IMR-90 (cell line): Measurements from ENCODE around the gene NUP58. TPM values are rescaled to one million over a fixed set of nuclear protein-coding genes. Genes with fewer than 3 reads are reported as not detected.

ENCODE experiments used
- ATAC-seq: fragments of 200-7000 bp; cut with Tn5 transposase; 2 replicates; pipeline ENCODE4 v1.9.1; 2020; ENCODE audit warnings: low read depth, mild to moderate bottlenecking, moderate library complexity
- BruUV-seq: library from RNA; stranded (reverse); fragments of 400-500 nt; replicated peaks from 2 replicates; lab custom pipeline; 2021; lab: Mats Ljungman, UMichigan
- CTCF ChIA-PET: fragments of 300-600 bp; formaldehyde crosslinking; extraction: SDS; loops from one replicate; lab custom pipeline; 2021; ENCODE audit warnings: antibody characterized with exemption; lab: Yijun Ruan, JAX
- POLR2A ChIA-PET: fragments of 300-600 bp; sonication (Branson Sonifier 250); formaldehyde crosslinking; loops from one replicate; lab custom pipeline; 2022; ENCODE audit warnings: antibody characterized with exemption; ENCODE audit not compliant: unreplicated experiment; lab: Charles Lee
- DNase-seq: peaks from one replicate; pipeline ENCODE4 v3.0.0; 2013
- H2AFZ ChIP-seq: replicated peaks from 2 replicates; pipeline ENCODE3; 2013; ENCODE audit warnings: low read length, mild to moderate bottlenecking; ENCODE audit not compliant: poor library complexity
- H2AK5ac ChIP-seq: 2 replicates; pipeline ENCODE4 v1.6.1; 2013; ENCODE audit warnings: low read depth, low read length, inconsistent platforms
- H2AK9ac ChIP-seq: replicated peaks from 2 replicates; pipeline ENCODE3; 2013; ENCODE audit warnings: mild to moderate bottlenecking, low read depth, low read length, moderate library complexity; ENCODE audit not compliant: poor library complexity
- H2BK120ac ChIP-seq: 2 replicates; pipeline ENCODE4 v1.6.1; 2013; ENCODE audit warnings: low read depth, low read length, inconsistent platforms
- H2BK15ac ChIP-seq: 3 replicates; pipeline ENCODE4 v1.6.1; 2013; ENCODE audit warnings: low read depth, low read length, inconsistent platforms
- H2BK20ac ChIP-seq: 2 replicates; pipeline ENCODE4 v1.6.1; 2013; ENCODE audit warnings: low read depth, mild to moderate bottlenecking, inconsistent platforms, low read length, moderate library complexity
- H2BK5ac ChIP-seq: 2 replicates; pipeline ENCODE4 v1.6.1; 2013; ENCODE audit warnings: mild to moderate bottlenecking, low read depth, low read length, inconsistent platforms; ENCODE audit not compliant: poor library complexity, severe bottlenecking
- H3K14ac ChIP-seq: replicated peaks from 2 replicates; pipeline ENCODE4 v1.6.1; 2013; ENCODE audit warnings: low read depth, low read length, inconsistent platforms
- H3K18ac ChIP-seq: 2 replicates; pipeline ENCODE4 v1.6.1; 2013; ENCODE audit warnings: low read depth, low read length, control low read depth
- H3K23ac ChIP-seq: 2 replicates; pipeline ENCODE4 v1.6.1; 2013; ENCODE audit warnings: low read depth, low read length, inconsistent platforms
- H3K27ac ChIP-seq: 2 replicates; pipeline ENCODE4 v1.5.1; 2013; ENCODE audit warnings: mild to moderate bottlenecking, control low read depth, low read length; ENCODE audit not compliant: insufficient read depth
- H3K27me3 ChIP-seq: 2 replicates; pipeline ENCODE4 v1.6.1; 2013; ENCODE audit warnings: low read length; ENCODE audit not compliant: control insufficient read depth, insufficient read depth
- H3K36me3 ChIP-seq: 2 replicates; pipeline ENCODE4 v1.6.1; 2013; ENCODE audit warnings: low read length, mixed read lengths; ENCODE audit not compliant: control insufficient read depth, insufficient read depth
- H3K4ac ChIP-seq: 2 replicates; pipeline ENCODE4 v1.6.1; 2013; ENCODE audit warnings: low read depth, low read length, inconsistent platforms
- H3K4me1 ChIP-seq: 2 replicates; pipeline ENCODE4 v1.6.1; 2013; ENCODE audit warnings: low read length, mixed read lengths; ENCODE audit not compliant: control insufficient read depth, insufficient read depth
- H3K4me2 ChIP-seq: 2 replicates; pipeline ENCODE4 v1.6.1; 2013; ENCODE audit warnings: low read depth, mild to moderate bottlenecking, control low read depth, low read length, moderate library complexity
- H3K4me3 ChIP-seq: 2 replicates; pipeline ENCODE4 v1.5.1; 2013; ENCODE audit warnings: low read depth, mild to moderate bottlenecking, control low read depth, low read length, moderate library complexity; ENCODE audit not compliant: insufficient read depth
- H3K56ac ChIP-seq: 2 replicates; pipeline ENCODE4 v1.6.1; 2013; ENCODE audit warnings: low read length, inconsistent platforms; ENCODE audit not compliant: insufficient read depth; ENCODE audit errors: extremely low read depth
- H3K79me1 ChIP-seq, 2 experiments: 2 replicates each; pipeline ENCODE4 v1.6.1; 2013; ENCODE audit warnings: low read length in 2 of 2, inconsistent platforms in 1 of 2, low read depth in 1 of 2
- H3K9ac ChIP-seq: 2 replicates; pipeline ENCODE4 v1.6.1; 2013; ENCODE audit warnings: low read depth, low read length, control low read depth
- H3K9me1 ChIP-seq: 2 replicates; pipeline ENCODE4 v1.6.1; 2013; ENCODE audit warnings: low read length, inconsistent platforms; ENCODE audit not compliant: insufficient read depth
- H3K9me3 ChIP-seq: 2 replicates; pipeline ENCODE4 v1.6.1; 2013; ENCODE audit warnings: low read length; ENCODE audit not compliant: control insufficient read depth, insufficient read depth
- H4K20me1 ChIP-seq: 2 replicates; pipeline ENCODE4 v1.6.1; 2013; ENCODE audit warnings: low read length, inconsistent platforms; ENCODE audit not compliant: insufficient read depth
- H4K5ac ChIP-seq: 2 replicates; pipeline ENCODE4 v1.6.1; 2013; ENCODE audit warnings: mild to moderate bottlenecking, low read depth, low read length, control low read depth
- H4K8ac ChIP-seq, 2 experiments: 2 replicates each; pipeline ENCODE4 v1.6.1; 2013; ENCODE audit warnings: low read depth in 2 of 2, low read length in 2 of 2, control low read depth in 1 of 2, inconsistent platforms in 1 of 2
- H4K91ac ChIP-seq: 2 replicates; pipeline ENCODE4 v1.6.1; 2013; ENCODE audit warnings: low read depth, low read length, inconsistent platforms; ENCODE audit not compliant: insufficient read depth
- BHLHE40 ChIP-seq: fragments of 150-350 bp; IDR thresholded peaks from 2 replicates; pipeline ENCODE4 v1.6.1; 2016; ENCODE audit warnings: mild to moderate bottlenecking, low read depth, low read length
- CHD1 ChIP-seq: IDR thresholded peaks from 2 replicates; pipeline ENCODE4 v1.6.1; 2012; ENCODE audit warnings: low read depth, low read length, improper control_type of control experiment
- CTCF ChIP-seq: conservative IDR thresholded peaks from 2 replicates; pipeline ENCODE4 v1.5.1; 2012; ENCODE audit warnings: mild to moderate bottlenecking, low read depth, low read length, improper control_type of control experiment
- ELK1 ChIP-seq: fragments of 150-350 bp; IDR thresholded peaks from 2 replicates; pipeline ENCODE4 v1.6.1; 2016; ENCODE audit warnings: low read depth, mild to moderate bottlenecking, low read length, moderate library complexity, borderline replicate concordance
- NFE2L2 ChIP-seq: fragments of 150-350 bp; IDR thresholded peaks from 2 replicates; pipeline ENCODE4 v1.6.1; 2016; ENCODE audit warnings: low read depth, mild to moderate bottlenecking, low read length
- RAD21 ChIP-seq: IDR thresholded peaks from 2 replicates; pipeline ENCODE4 v1.6.1; 2012; ENCODE audit warnings: low read length, improper control_type of control experiment
- RCOR1 ChIP-seq: IDR thresholded peaks from 2 replicates; pipeline ENCODE4 v1.6.1; 2012; ENCODE audit warnings: mild to moderate bottlenecking, low read length, improper control_type of control experiment; ENCODE audit not compliant: insufficient replicate concordance
- RFX5 ChIP-seq: IDR thresholded peaks from 2 replicates; pipeline ENCODE4 v1.8.0; 2012; ENCODE audit warnings: low read depth, mild to moderate bottlenecking, low read length, moderate library complexity
- SMC3 ChIP-seq: fragments of 150-350 bp; IDR thresholded peaks from 2 replicates; pipeline ENCODE4 v1.6.1; 2016; ENCODE audit warnings: low read depth, mild to moderate bottlenecking, antibody characterized with exemption, low read length, moderate library complexity
- WGBS, 2 experiments: methylation state at CpG; one replicate each; pipeline versions ENCODE4 v1.1.5 to v1.1.7; 2013; ENCODE audit warnings: missing lambda C conversion rate in 2 of 2; ENCODE audit not compliant: insufficient read length in 1 of 2; ENCODE audit errors: extremely low coverage in 2 of 2; 5-methylcytosine and 5-hydroxymethylcytosine counted together
- dilution Hi-C: fragments of 300-500 bp; cut with HindIII; formaldehyde crosslinking; loops from one replicate; pipeline ENCODE4 v1.14.3; 2018; ENCODE audit warnings: low sequenced_read_pairs; ENCODE audit not compliant: unreplicated experiment
- in situ Hi-C: fragments of 300-500 bp; cut with MboI; formaldehyde crosslinking; loops from 3 replicates; pipeline ENCODE4 v1.14.3; 2019; ENCODE audit warnings: low sequenced_read_pairs, inconsistent platforms, mixed read lengths
- intact Hi-C: fragments of 100-400 bp; cut with micrococcal nuclease; formaldehyde crosslinking; loops from 2 replicates; pipeline ENCODE4 v1.10.0; 2022
- polyA plus RNA-seq, 3 experiments: library from polyadenylated mRNA; depleted of rRNA; stranded (reverse); fragments of >200 nt; gene quantifications; 2 replicates each; pipeline ENCODE4 v1.2.3, GENCODE V29; 2012; ENCODE audit warnings: low replicate concordance in 1 of 3
- total RNA-seq: library from RNA; depleted of rRNA; stranded (reverse); fragments of >200 nt; gene quantifications from 2 replicates; pipeline ENCODE4 v1.2.3, GENCODE V29; 2012

NUP58 gene
- total and polyA plus RNA-seq, 2 of the 4 experiments (the other 2 are of a cell fraction) = 29.7 to 50.7 TPM

- Histone ChIP-seq H3K18ac (no peak overlapping the region), H4K91ac (no peak overlapping the region), H2BK15ac (no peak overlapping the region), H4K8ac (no peak overlapping the region), H3K4me2 (no peak overlapping the region), H3K4me1 (no peaks in the 10 kb centered on the region), H3K79me1 (no peaks in the 10 kb centered on the region), H2BK5ac (no peak overlapping the region), H2AK9ac (no peak overlapping the region), H3K14ac (no peak overlapping the region), H3K27ac (no peak overlapping the region), H3K4me3 (no peak overlapping the region), H3K36me3 (no peaks in the 10 kb centered on the region), H3K27me3 (peaks cover 46% of the 10 kb centered on the region), H2AK5ac (no peak overlapping the region), H3K4ac (no peak overlapping the region), H4K5ac (no peak overlapping the region), H4K20me1 (no peaks in the 10 kb centered on the region), H2AFZ (no peak overlapping the region), H3K9me1 (no peaks in the 10 kb centered on the region), H3K9me3 (no peaks in the 10 kb centered on the region), H2BK20ac (no peak overlapping the region), H3K9ac (no peak overlapping the region), H3K23ac (no peak overlapping the region), H2BK120ac (no peak overlapping the region), H3K56ac (no peak overlapping the region)
- CTCF ChIA-PET = interaction anchor here (0.6 to 1.6 kb wide), 8 partner anchors 10 to 143 kb away, joined by 3 to 9 read pairs (median 4); no protein-coding TSS in a partner anchor
- DNase-seq = peak; percentile 31
- intact Hi-C loops = loop anchor here (1.0 to 2.0 kb wide), 3 partner anchors 89 to 291 kb away; partner anchors contain the start of gene MTMR6
- POLR2A ChIA-PET = no interaction called here
- in situ Hi-C loops = loop anchor here (10.0 to 25.0 kb wide), 2 partner anchors 141 to 289 kb away; partner anchors contain the start of gene PABPC3
- dilution Hi-C loops = no loop called here
- TF ChIP-seq CHD1 (no peak), CTCF (peak; percentile 64), SMC3 (peak; percentile 51), RAD21 (peak; percentile 54), RCOR1 (no peak), BHLHE40 (no peak), ELK1 (no peak), RFX5 (no peak), NFE2L2 (no peak)
- ATAC-seq = peak; percentile 58
- no TSS peak for BruUV-seq
- no CpG with 5 or more reads among the region's 9 CpGs for WGBS, 2 experiments
Observed at GRCh38 chr13:25375727-25376358, 74.4 kb downstream of the NUP58 start.
